Measurements from ENCODE around the gene PRPF39.

The PRPF39 gene

DNA sequence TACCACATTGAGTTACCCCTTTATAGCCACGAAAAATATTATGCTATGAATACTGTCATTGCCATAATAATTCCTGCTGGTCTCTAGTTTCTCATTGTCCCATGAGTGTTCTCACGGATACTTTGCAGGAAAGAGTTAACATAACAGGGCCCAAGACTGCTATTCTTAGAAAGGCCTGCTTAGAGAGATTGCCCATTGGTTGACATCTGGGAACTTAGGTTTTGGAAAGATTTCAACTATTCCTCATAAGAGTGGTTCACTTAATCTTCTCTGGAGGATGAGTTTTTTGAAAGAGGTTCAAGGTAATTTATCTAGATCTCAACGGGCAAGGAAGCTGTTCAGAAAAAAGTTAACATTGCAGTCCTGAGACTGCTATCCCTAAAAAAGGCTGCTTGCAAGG, 18.4 kb upstream of the PRPF39 start:
- DNase-seq (ENCODE audit: low spot score) = no peak
- no peak for TF ChIP-seq CTCF (IDR thresholded peaks at IDR 0.05; ENCODE audit: borderline replicate concordance, control extremely low read depth, extremely low read depth, insufficient read depth, missing control alignments)
- in situ Hi-C loops (cut with MboI; ENCODE audit: low sequenced_read_pairs, unreplicated experiment) = no loop called here

GRCh38 chr14:45065956-45066355, 18.0 kb upstream of the PRPF39 start:
- TF ChIP-seq CTCF (IDR thresholded peaks at IDR 0.05; ENCODE audit: borderline replicate concordance, control extremely low read depth, extremely low read depth, insufficient read depth, missing control alignments) = no peak
- in situ Hi-C loops (cut with MboI; ENCODE audit: low sequenced_read_pairs, unreplicated experiment) = no loop called here
- no peak for DNase-seq (ENCODE audit: low spot score)

DNA sequence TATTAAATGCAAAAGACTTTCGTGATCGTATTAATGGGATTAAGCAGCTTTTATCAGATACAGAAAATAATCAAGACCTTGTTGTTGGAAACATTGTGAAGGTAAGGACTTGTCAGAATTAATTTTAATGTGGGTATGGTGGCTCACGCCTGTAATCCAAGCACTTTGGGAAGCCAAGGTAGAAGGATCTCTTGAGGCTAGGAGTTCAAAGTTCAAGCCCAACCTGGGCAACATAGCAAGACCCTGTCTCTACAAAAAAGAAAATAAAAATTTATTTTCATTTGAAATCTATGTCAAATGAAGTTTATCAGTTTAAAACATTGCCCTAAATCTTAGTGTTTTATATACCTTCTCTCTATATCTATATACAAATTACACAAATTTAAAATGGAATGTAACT, 17.2 kb upstream of the PRPF39 start:
- no peak for DNase-seq (ENCODE audit: low spot score)
- in situ Hi-C loops (cut with MboI; ENCODE audit: low sequenced_read_pairs, unreplicated experiment) = no loop called here
- TF ChIP-seq CTCF (IDR thresholded peaks at IDR 0.05; ENCODE audit: borderline replicate concordance, control extremely low read depth, extremely low read depth, insufficient read depth, missing control alignments) = no peak

DNA sequence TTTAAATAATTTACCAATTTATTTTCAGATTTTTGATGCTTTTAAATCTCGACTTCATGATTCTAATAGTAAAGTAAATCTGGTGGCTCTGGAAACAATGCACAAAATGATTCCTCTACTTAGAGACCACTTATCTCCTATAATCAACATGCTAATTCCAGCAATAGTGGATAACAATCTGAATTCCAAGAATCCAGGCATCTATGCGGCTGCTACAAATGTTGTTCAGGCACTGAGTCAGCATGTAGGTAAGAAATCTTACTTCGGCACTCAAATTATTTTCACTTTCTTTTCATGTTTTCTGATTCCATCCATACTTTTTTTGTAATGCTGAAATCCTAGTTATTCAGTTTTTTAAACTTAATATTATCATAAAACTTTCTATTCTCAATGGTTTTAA, 15.5 kb upstream of the PRPF39 start:
- TF ChIP-seq CTCF (IDR thresholded peaks at IDR 0.05; ENCODE audit: borderline replicate concordance, control extremely low read depth, extremely low read depth, insufficient read depth, missing control alignments) = no peak
- in situ Hi-C loops (cut with MboI; ENCODE audit: low sequenced_read_pairs, unreplicated experiment) = no loop called here
- DNase-seq (ENCODE audit: low spot score) = no peak

GRCh38 chr14:45070215-45070614, 13.7 kb upstream of the PRPF39 start:
- no peak for DNase-seq (ENCODE audit: low spot score)
- no peak for TF ChIP-seq CTCF (IDR thresholded peaks at IDR 0.05; ENCODE audit: borderline replicate concordance, control extremely low read depth, extremely low read depth, insufficient read depth, missing control alignments)

DNA sequence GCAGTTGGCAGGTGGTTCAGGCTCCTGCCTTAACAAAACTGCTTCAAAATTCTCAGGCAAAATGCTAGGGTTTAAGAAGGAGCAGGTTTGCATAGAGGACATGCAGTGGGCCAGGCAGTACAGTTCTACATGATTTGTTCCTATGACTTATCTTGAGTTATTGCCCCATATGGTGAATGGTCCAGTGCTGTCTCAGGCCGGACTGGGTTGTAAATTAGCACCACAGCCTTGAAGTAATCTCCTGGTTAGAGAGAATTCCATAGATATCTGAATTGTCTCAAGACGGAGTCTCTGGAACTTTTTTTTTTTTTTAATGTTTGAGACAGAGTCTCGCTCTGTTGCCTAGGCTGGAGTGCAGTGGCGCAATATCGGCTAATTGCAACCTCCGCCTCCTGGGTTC, 11.8 kb upstream of the PRPF39 start:
- in situ Hi-C loops (cut with MboI; ENCODE audit: low sequenced_read_pairs, unreplicated experiment) = no loop called here
- no peak for TF ChIP-seq CTCF (IDR thresholded peaks at IDR 0.05; ENCODE audit: borderline replicate concordance, control extremely low read depth, extremely low read depth, insufficient read depth, missing control alignments)
- no peak for DNase-seq (ENCODE audit: low spot score)

More at GRCh38 chr14:45070215-45070614, 13.7 kb upstream of the PRPF39 start:
- in situ Hi-C loops (cut with MboI; ENCODE audit: low sequenced_read_pairs, unreplicated experiment) = no loop called here

Measured in GM13976 (cell line).